ENCODE data around the gene UGT1A3. TPM values are rescaled to one million over a fixed set of nuclear protein-coding genes. Genes with fewer than 3 reads are reported as not detected.
A peak's percentile ranks its signal among the peaks of the same experiment; 100 is the strongest.

Gene UGT1A3
- total RNA-seq, 1 donor from 2014 or later, result not detected

GRCh38 chr2:233807966-233808935 lies 79.4 kb downstream of the UGT1A3 start:
- Mint-ChIP-seq H3K4me1 (ENCODE audit: low read depth) (peaks cover 2% of the 10 kb centered on the region), H3K27ac (ENCODE audit: unreplicated experiment) (no peak overlapping the region), H3K4me3 (ENCODE audit: unreplicated experiment) (no peak overlapping the region), H3K27me3 (ENCODE audit: low read depth) (peaks cover 26% of the 10 kb centered on the region), H3K36me3 (ENCODE audit: low read depth) (no peaks in the 10 kb centered on the region), H3K9me3 (ENCODE audit: low read depth) (no peaks in the 10 kb centered on the region)
- no peak for TF ChIP-seq CTCF (IDR thresholded peaks at IDR 0.05)
- DNase-seq (ENCODE audit: low spot score), result no peak

DNA sequence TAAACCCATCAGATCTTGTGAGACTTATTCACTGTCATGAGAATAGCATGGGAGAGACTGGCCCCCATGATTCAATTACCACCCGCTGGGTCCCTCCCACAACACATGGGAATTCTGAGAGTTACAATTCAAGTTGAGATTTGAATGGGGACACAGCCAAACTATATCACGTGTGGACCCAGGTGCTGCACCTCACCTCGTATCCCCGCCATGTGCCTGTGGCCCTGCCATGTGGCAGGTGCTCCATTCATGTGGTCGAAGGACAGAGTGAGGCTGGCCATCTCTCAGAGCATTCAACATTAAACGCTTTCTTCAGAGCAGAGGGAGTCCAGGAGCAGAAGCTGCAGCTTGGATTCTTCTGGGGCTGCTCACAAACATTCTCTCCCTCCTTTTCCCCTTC lies 81.5 kb downstream of the UGT1A3 start:
- Mint-ChIP-seq H3K4me1 (ENCODE audit: low read depth) (peaks cover 2% of the 10 kb centered on the region), H3K27me3 (ENCODE audit: low read depth) (peaks cover 15% of the 10 kb centered on the region), H3K36me3 (ENCODE audit: low read depth) (no peaks in the 10 kb centered on the region), H3K4me3 (ENCODE audit: unreplicated experiment) (no peak overlapping the region), H3K27ac (ENCODE audit: unreplicated experiment) (no peak overlapping the region), H3K9me3 (ENCODE audit: low read depth) (no peaks in the 10 kb centered on the region)
- no peak for DNase-seq (ENCODE audit: low spot score)
- no peak for TF ChIP-seq CTCF (IDR thresholded peaks at IDR 0.05)

DNA sequence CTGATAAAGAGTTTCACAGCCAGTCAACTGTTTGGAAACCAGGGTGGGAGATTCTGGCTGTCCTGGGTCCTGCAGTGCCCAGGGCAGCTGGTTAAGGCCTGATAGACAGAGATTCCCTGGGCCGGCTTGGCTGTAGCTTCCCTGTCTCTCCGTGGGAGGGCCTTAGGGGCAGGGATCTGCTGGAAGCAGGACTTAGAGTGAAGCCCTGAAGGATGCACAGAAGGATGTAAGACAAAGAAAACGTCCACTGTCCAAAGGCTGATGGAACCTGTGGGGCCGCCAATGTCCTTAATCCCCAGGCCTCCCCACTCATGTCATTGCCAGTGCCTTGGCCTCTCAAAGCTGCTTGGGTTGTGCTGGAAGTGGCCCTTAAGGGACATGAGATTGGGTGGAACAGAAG lies 82.2 kb downstream of the UGT1A3 start:
- Mint-ChIP-seq H3K9me3 (ENCODE audit: low read depth) (no peaks in the 10 kb centered on the region), H3K27ac (ENCODE audit: unreplicated experiment) (no peak overlapping the region), H3K27me3 (ENCODE audit: low read depth) (peaks cover 12% of the 10 kb centered on the region), H3K4me3 (ENCODE audit: unreplicated experiment) (no peak overlapping the region), H3K4me1 (ENCODE audit: low read depth) (peaks cover 8% of the 10 kb centered on the region), H3K36me3 (ENCODE audit: low read depth) (no peaks in the 10 kb centered on the region)
- TF ChIP-seq CTCF (IDR thresholded peaks at IDR 0.05), result no peak
- peak; percentile 52 for DNase-seq (ENCODE audit: low spot score)

GRCh38 chr2:233811732-233812131 lies 82.9 kb downstream of the UGT1A3 start:
- peaks cover 12% of the 10 kb centered on the region for H3K27me3 Mint-ChIP-seq (ENCODE audit: low read depth)
- no peaks in the 10 kb centered on the region for H3K9me3 Mint-ChIP-seq (ENCODE audit: low read depth)
- H3K4me1 Mint-ChIP-seq (ENCODE audit: low read depth), result peaks cover 14% of the 10 kb centered on the region
- H3K27ac Mint-ChIP-seq (ENCODE audit: unreplicated experiment), result no peak overlapping the region
- DNase-seq (ENCODE audit: low spot score), result no peak
- TF ChIP-seq CTCF (IDR thresholded peaks at IDR 0.05), result no peak
- no peaks in the 10 kb centered on the region for H3K36me3 Mint-ChIP-seq (ENCODE audit: low read depth)
- no peak overlapping the region for H3K4me3 Mint-ChIP-seq (ENCODE audit: unreplicated experiment)

DNA sequence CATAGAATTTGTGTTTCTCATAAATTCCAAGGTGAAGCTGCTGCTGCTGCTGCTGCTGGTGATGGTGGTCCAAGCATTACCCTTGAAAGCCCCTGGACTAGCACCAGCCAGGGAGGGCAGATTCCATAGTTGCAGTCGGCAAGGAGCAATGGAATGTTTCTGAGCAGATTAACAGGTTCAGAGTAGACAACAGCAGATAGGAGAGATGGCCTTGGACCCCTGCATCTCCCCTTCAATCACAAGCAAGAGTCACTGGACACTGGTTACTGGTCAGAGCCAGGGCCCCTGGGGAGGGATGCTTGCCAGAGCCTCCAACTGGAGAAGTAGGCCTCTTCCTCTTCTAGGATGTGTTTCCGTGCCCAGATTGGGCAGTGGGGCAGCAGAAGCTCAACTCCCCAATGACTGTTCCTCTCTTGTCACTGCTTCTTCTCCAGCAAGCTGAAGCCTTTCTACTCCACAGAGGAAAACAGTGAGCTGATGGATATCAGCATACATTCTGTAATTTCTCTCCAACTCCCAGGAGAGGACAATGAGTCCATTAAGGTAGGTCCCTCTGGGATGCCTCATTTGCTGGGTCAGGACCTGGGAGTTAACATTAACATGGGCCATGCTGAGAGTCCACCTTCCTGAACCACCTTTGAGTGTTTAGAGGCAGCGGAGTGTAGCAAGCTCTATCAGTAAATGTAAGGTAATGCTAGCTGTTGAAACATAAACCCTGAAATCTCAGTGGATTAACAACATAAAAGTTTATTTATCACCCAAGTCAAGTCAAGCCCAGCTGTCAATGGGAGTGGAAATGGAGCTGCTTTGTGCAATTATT lies 84.6 kb downstream of the UGT1A3 start:
- peaks cover 26% of the 10 kb centered on the region for H3K4me1 Mint-ChIP-seq (ENCODE audit: low read depth)
- no peak for TF ChIP-seq CTCF (IDR thresholded peaks at IDR 0.05)
- H3K36me3 Mint-ChIP-seq (ENCODE audit: low read depth), result peaks cover 1% of the 10 kb centered on the region

More for the DNA sequence above, 84.6 kb downstream of the UGT1A3 start:
- no peaks in the 10 kb centered on the region for H3K9me3 Mint-ChIP-seq (ENCODE audit: low read depth)
- no peak overlapping the region for H3K4me3 Mint-ChIP-seq (ENCODE audit: unreplicated experiment)
- peaks cover 12% of the 10 kb centered on the region for H3K27me3 Mint-ChIP-seq (ENCODE audit: low read depth)
- DNase-seq (ENCODE audit: low spot score), result no peak
- no peak overlapping the region for H3K27ac Mint-ChIP-seq (ENCODE audit: unreplicated experiment)

All from chondrocyte (in vitro differentiated cells).